GM12878 (cell line): ENCODE results near the gene SSRP1. TPM values are rescaled to one million over a fixed set of nuclear protein-coding genes. Genes with fewer than 3 reads are reported as not detected.

Source experiments
- ATAC-seq: fragments of 200-7000 bp; cut with Tn5 transposase; 3 replicates; pipeline ENCODE4 v1.9.1; 2020; ENCODE audit warnings: mild to moderate bottlenecking, moderate library complexity
- BruUV-seq: library from RNA; stranded (reverse); fragments of 400-500 nt; replicated peaks from 2 replicates; lab custom pipeline; 2021; lab: Mats Ljungman, UMichigan
- CTCF ChIA-PET: fragments of 300-600 bp; sonication (Branson Sonifier 250); formaldehyde crosslinking; extraction: SDS; loops from one replicate; lab custom pipeline; 2021; ENCODE audit warnings: inconsistent platforms; lab: Yijun Ruan, JAX
- POLR2A ChIA-PET: fragments of 350-600 bp; formaldehyde crosslinking; extraction: SDS; loops from one replicate; lab custom pipeline; 2021; ENCODE audit warnings: inconsistent platforms; lab: Charles Lee
- RAD21 ChIA-PET: fragments of 300-600 bp; sonication (Branson Sonifier 250); formaldehyde crosslinking; loops from one replicate; lab custom pipeline; 2023; ENCODE audit warnings: antibody characterized with exemption; ENCODE audit not compliant: unreplicated experiment; lab: Charles Lee
- SMC1A ChIA-PET: fragments of 300-600 bp; sonication (Branson Sonifier 250); formaldehyde crosslinking; loops from one replicate; lab custom pipeline; 2023; ENCODE audit not compliant: unreplicated experiment, uncharacterized antibody; lab: Charles Lee
- DNase-seq: peaks from one replicate; pipeline ENCODE4 v3.0.0-alpha.2; 2011; ENCODE audit warnings: low read depth, low spot score
- FAIRE-seq: peaks from 3 replicates; lab custom pipeline; 2011; peaks lifted over from hg19 to GRCh38; lab: Jason Lieb, UNC
- H2AFZ ChIP-seq: 2 replicates; pipeline ENCODE4 v1.6.0; 2011; ENCODE audit warnings: low read depth, low read length, control low read depth; ENCODE audit not compliant: control insufficient read depth
- H3K27ac ChIP-seq: 2 replicates; pipeline ENCODE4 v1.5.1; 2011; ENCODE audit warnings: control low read depth; ENCODE audit not compliant: control insufficient read depth, insufficient read depth
- H3K27me3 ChIP-seq, 2 experiments: replicated peaks in 1 of 2; 2 replicates each; pipeline versions ENCODE4 v1.6.0 to v1.6.1; 2011; ENCODE audit warnings: low read length in 1 of 2; ENCODE audit not compliant: control insufficient read depth in 2 of 2, insufficient read depth in 2 of 2
- H3K36me3 ChIP-seq, 2 experiments: 2 replicates each; pipeline ENCODE4 v1.5.1; 2011; ENCODE audit warnings: low read length in 1 of 2; ENCODE audit not compliant: control insufficient read depth in 2 of 2, insufficient read depth in 2 of 2
- H3K4me1 ChIP-seq: 2 replicates; pipeline ENCODE4 v1.6.1; 2011; ENCODE audit warnings: mild to moderate bottlenecking, low read length, moderate library complexity, mixed read lengths; ENCODE audit not compliant: control insufficient read depth, insufficient read depth
- H3K4me2 ChIP-seq: 2 replicates; pipeline ENCODE4 v1.6.0; 2011; ENCODE audit warnings: control low read depth; ENCODE audit not compliant: control insufficient read depth, insufficient read depth
- H3K4me3 ChIP-seq: fragments of 200-600 bp; sonication (generic); 2 replicates; pipeline ENCODE4 v1.5.1; 2016
- H3K79me2 ChIP-seq: 2 replicates; pipeline ENCODE4 v1.6.0; 2011; ENCODE audit warnings: low read length; ENCODE audit not compliant: control insufficient read depth, insufficient read depth
- H3K9ac ChIP-seq: 2 replicates; pipeline ENCODE4 v1.8.0; 2011; ENCODE audit warnings: low read length, control low read depth, mixed read lengths; ENCODE audit not compliant: control insufficient read depth, insufficient read depth
- H3K9me3 ChIP-seq: replicated peaks from 3 replicates; pipeline ENCODE4 v1.5.1; 2011; ENCODE audit warnings: mild to moderate bottlenecking, low read length; ENCODE audit not compliant: control insufficient read depth, insufficient read depth
- H4K20me1 ChIP-seq: 2 replicates; pipeline ENCODE4 v1.6.0; 2011; ENCODE audit not compliant: control insufficient read depth, insufficient read depth
- CBX5 ChIP-seq: sonication (generic); IDR thresholded peaks from 2 replicates; pipeline ENCODE4 v1.6.1; 2016; ENCODE audit warnings: low read depth, moderate library complexity, mild to moderate bottlenecking, inconsistent platforms
- CEBPB ChIP-seq, 2 experiments: fragments of 150-350 bp in 1 of 2; IDR thresholded peaks; 2 replicates each; pipeline ENCODE4 v1.6.1; 2012 to 2014; ENCODE audit warnings: low read depth in 2 of 2, low read length in 2 of 2, borderline replicate concordance in 1 of 2, inconsistent platforms in 1 of 2
- CUX1 ChIP-seq: IDR thresholded peaks from 2 replicates; pipeline ENCODE4 v1.6.1; 2012; ENCODE audit warnings: improper control_type of control experiment, low read depth, low read length; ENCODE audit not compliant: insufficient replicate concordance
- EED ChIP-seq: sonication (generic); IDR thresholded peaks from 2 replicates; pipeline ENCODE4 v1.6.1; 2016; ENCODE audit warnings: antibody characterized with exemption, low read depth
- NKRF ChIP-seq: fragments of 450-650 bp; conservative IDR thresholded peaks from 2 replicates; pipeline ENCODE4 v1.6.1; 2017; ENCODE audit warnings: mild to moderate bottlenecking, moderate library complexity
- POLR2AphosphoS5 ChIP-seq: IDR thresholded peaks from 2 replicates; pipeline ENCODE4 v1.6.1; 2011; ENCODE audit warnings: mild to moderate bottlenecking, low read length, inconsistent platforms
- RAD51 ChIP-seq: fragments of 450-650 bp; IDR thresholded peaks from 2 replicates; pipeline ENCODE4 v1.6.1; 2016; ENCODE audit warnings: moderate library complexity, mild to moderate bottlenecking, inconsistent platforms
- RUNX3 ChIP-seq: IDR thresholded peaks from 2 replicates; pipeline ENCODE4 v1.6.1; 2012; ENCODE audit warnings: low read length, inconsistent platforms
- SREBF2 ChIP-seq: IDR thresholded peaks from 2 replicates; pipeline ENCODE4 v1.6.1; 2012; ENCODE audit warnings: mild to moderate bottlenecking, low read length
- TAF1 ChIP-seq: IDR thresholded peaks from 2 replicates; pipeline ENCODE4 v1.6.1; 2011; ENCODE audit warnings: mild to moderate bottlenecking, low read depth, low read length, borderline replicate concordance
- WGBS: methylation state at CpG from one replicate; pipeline ENCODE4 v1.1.6; 2016; ENCODE audit warnings: low lambda C conversion rate; ENCODE audit not compliant: insufficient replicate concordance, insufficient coverage; ENCODE audit errors: missing lambda C conversion rate; 5-methylcytosine and 5-hydroxymethylcytosine counted together
- in situ Hi-C: fragments of 300-500 bp; cut with MboI; formaldehyde crosslinking; loops from 9 replicates; pipeline ENCODE4 v1.14.3; 2018; ENCODE audit warnings: mixed read lengths
- intact Hi-C: fragments of 100-400 bp; cut with micrococcal nuclease; formaldehyde crosslinking; loops from one replicate; pipeline ENCODE4 v1.14.2; 2022; ENCODE audit not compliant: unreplicated experiment
- polyA plus RNA-seq, 11 experiments: library from polyadenylated mRNA; depleted of rRNA in 4 of 11; unstranded in 6 of 11; stranded (reverse) in 5 of 11; fragments of >200 nt; fragmentation: Nextera tagmentation in 4 of 11; fragmentation: Illumina TruSeq in 1 of 11; extraction: Ambion mirVana in 4 of 11; extraction: Trizol in 1 of 11; gene quantifications; 1 replicate in 1 of 11; 2 replicates in 10 of 11; pipeline versions ENCODE4 v1.2.1 to v1.2.3, GENCODE V29; 2011 to 2016; ENCODE audit warnings: inconsistent platforms in 2 of 11, missing spikeins in 2 of 11, low read depth in 1 of 11
- total RNA-seq, 4 experiments: library from RNA; depleted of rRNA in 3 of 4; stranded (reverse); fragments of >200 nt in 3 of 4; fragmentation: Illumina TruSeq in 1 of 4; extraction: Trizol in 1 of 4; gene quantifications; 2 replicates each; pipeline versions ENCODE4 v1.2.1 to v1.2.3, GENCODE V29; 2013 to 2021

The SSRP1 gene
- total and polyA plus RNA-seq, 10 of the 15 experiments (the other 5 are each of a cell fraction or from before 2014, with no cell fraction given) = 73.6 to 279 (median 138) TPM

DNA sequence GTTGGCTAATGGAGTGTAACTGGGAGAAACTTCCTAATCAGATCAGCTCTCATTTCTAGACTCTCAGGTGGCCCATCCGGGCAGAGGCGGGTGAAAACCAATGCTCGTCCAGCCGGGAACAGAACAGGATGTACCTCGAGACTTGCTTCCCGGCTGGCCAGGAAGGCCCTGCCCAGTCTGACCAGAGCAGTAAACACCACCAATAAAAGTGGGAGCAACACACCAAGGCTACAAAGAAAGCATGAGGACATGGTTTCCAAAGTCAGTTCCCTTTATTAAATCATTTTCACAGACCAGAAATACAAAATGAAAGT lies 10.0 kb downstream of the SSRP1 start:
- Histone ChIP-seq H3K9ac (peak overlapping the region; percentile 75), H3K4me2 (peak overlapping the region; percentile 91), H3K36me3 (peaks cover 17 to 23% of the 10 kb centered on the region in 2 experiments; a peak in 3 of 4 replicates)
- CTCF ChIA-PET = interaction anchor here (1.0 to 1.7 kb wide), 7 partner anchors 9 to 202 kb away, joined by 3 to 13 read pairs (median 5); partner anchors contain the start of genes P2RX3 and SSRP1
- intact Hi-C loops = no loop called here
- peak; percentile 0; the same call in 1 of the 3 replicates for ATAC-seq
- TF ChIP-seq RAD51 (no peak), SREBF2 (no peak), CBX5 (no peak), CUX1 (no peak), RUNX3 (peak; percentile 17; the same call in 1 of the 2 replicates), TAF1 (no peak), POLR2AphosphoS5 (no peak), CEBPB (IDR thresholded peaks at IDR 0.05; ENCODE audit: borderline replicate concordance in 1 of 2, low read depth in 2 of 2, low read length in 2 of 2) (no peak), NKRF (no peak), EED (peak; percentile 68; the same call in 1 of the 2 replicates)
- TF ChIP-seq, all 136 proteins: peak for 2
- Histone ChIP-seq H3K79me2 (no peaks in the 10 kb centered on the region), H3K27me3 (no peaks in the 10 kb centered on the region), H3K9me3 (no peaks in the 10 kb centered on the region), H4K20me1 (no peaks in the 10 kb centered on the region), H3K27ac (peak overlapping the region; percentile 81), H3K4me3 (peak overlapping the region; percentile 49), H3K4me1 (peaks cover 22% of the 10 kb centered on the region), H2AFZ (peak overlapping the region; percentile 77)
- BruUV-seq = no TSS peak
- FAIRE-seq (peak; percentile 31), DNase-seq (no peak)
- RAD21 ChIA-PET = interaction anchor here (1.2 to 3.0 kb wide), 3 partner anchors 9 to 100 kb away, joined by 5 to 14 read pairs (median 6); partner anchors contain the start of gene SSRP1
- WGBS = 0% methylated on average over 6 of the region's 6 CpGs
- POLR2A ChIA-PET = interaction anchor here (0.7 to 3.5 kb wide), 5 partner anchors 10 to 100 kb away, joined by 3 to 35 read pairs (median 3); partner anchors contain the start of genes SLC43A3 and SSRP1
- in situ Hi-C loops = loop anchor here (25.0 kb wide), 2 partner anchors 1187 to 1262 kb away; partner anchors contain the start of genes LPXN, OR5B21 and ZFP91
- SMC1A ChIA-PET = interaction anchor here (0.7 to 2.7 kb wide), 4 partner anchors 10 to 132 kb away, joined by 3 to 20 read pairs (median 4); partner anchors contain the start of gene SSRP1
